22Rv1 (cell line): ENCODE data around the gene RASAL1.
"Not testable (repeated sequence)": the region's sequence is repeated elsewhere in the genome, so short reads cannot be mapped to it uniquely, and the experiment has no call there.

Experiments
- H3K27ac ChIP-seq: fragments of 450-650 bp; 2 replicates; pipeline ENCODE4 v1.5.1; 2017
- CTCF ChIP-seq: fragments of 450-650 bp; IDR thresholded peaks from 2 replicates; pipeline ENCODE4 v1.5.1; 2017; ENCODE audit warnings: mild to moderate bottlenecking
- ZFX ChIP-seq: fragments of 450-650 bp; IDR thresholded peaks from 2 replicates; pipeline ENCODE4 v1.6.1; 2017; ENCODE audit warnings: antibody characterized with exemption, borderline replicate concordance

The RASAL1 gene

GRCh38 chr12:113120670-113121370, 14.7 kb downstream of the RASAL1 start:
- TF ChIP-seq ZFX (no peak), CTCF (no peak)
- no peak overlapping the region for H3K27ac ChIP-seq

GRCh38 chr12:113119980-113120669, 15.4 kb downstream of the RASAL1 start:
- H3K27ac ChIP-seq = no peak overlapping the region
- TF ChIP-seq ZFX (no peak), CTCF (no peak)

- TF ChIP-seq ZFX (no peak), CTCF (no peak)
- H3K27ac ChIP-seq = no peak overlapping the region
Observed at GRCh38 chr12:113118142-113118541, 17.4 kb downstream of the RASAL1 start.

- H3K27ac ChIP-seq = not testable (repeated sequence)
Observed at GRCh38 chr12:113117684-113118083, 17.9 kb downstream of the RASAL1 start.

GRCh38 chr12:113116875-113117274, 18.7 kb downstream of the RASAL1 start:
- no peak overlapping the region for H3K27ac ChIP-seq
- TF ChIP-seq CTCF (no peak), ZFX (no peak)

GRCh38 chr12:113115455-113116126, 20.0 kb downstream of the RASAL1 start:
- H3K27ac ChIP-seq = no peak overlapping the region
- TF ChIP-seq CTCF (no peak), ZFX (no peak)

- H3K27ac ChIP-seq = no peak overlapping the region
- TF ChIP-seq ZFX = no peak
- TF ChIP-seq CTCF = no peak
Observed at GRCh38 chr12:113114447-113115178, 20.9 kb downstream of the RASAL1 start.
